HG03039 (cell line): ENCODE results near the gene DSG3.

Experiments used
- ATAC-seq: cut with Tn5 transposase; IDR thresholded peaks from one replicate; pipeline ENCODE4 v1.9.1; 2021; ENCODE audit warnings: mild to moderate bottlenecking, moderate library complexity; ENCODE audit not compliant: unreplicated experiment

The DSG3 gene

DNA sequence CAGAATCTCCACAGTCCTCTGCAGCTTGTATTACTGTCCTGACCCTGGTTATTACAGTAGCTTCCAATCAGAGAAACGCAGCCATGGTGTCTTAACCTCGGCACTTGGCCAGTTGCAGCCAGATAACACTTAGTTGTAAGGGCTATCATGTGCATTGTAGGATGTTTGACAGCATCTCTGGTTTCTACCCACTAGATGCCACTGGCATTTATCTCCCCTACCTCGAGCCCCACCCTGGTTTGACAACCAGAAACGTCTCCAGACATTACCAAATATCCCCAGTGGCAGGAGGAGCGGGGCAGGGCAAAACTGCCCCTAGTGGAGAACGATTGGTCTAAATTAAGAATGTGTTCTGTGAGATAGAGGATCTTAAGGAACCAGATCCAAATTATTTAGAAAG is 63.6 kb downstream of the DSG3 start:
- no peak for ATAC-seq

GRCh38 chr18:31512203-31512764 is 64.7 kb downstream of the DSG3 start:
- ATAC-seq, result no peak

- no peak for ATAC-seq
Observed at GRCh38 chr18:31513189-31513935, 65.8 kb downstream of the DSG3 start.

DNA sequence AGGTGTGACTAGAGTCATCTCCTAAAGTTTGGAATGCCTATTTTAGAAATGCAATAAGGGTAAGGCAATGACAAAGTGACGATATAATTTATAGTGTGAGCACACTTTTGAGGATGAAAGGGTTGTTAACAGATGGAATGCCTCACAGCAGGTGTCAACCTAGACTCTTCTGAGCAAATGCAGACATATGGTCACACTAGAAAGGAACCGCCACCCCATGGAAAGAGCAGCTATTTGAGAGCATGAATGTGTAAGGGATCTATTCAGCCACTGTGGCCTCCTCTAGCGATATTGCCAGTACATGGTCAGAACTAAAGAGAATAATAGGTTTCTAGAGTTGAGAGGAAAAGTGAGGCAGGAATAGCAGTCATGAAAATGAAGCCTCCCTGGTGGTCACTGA is 68.9 kb downstream of the DSG3 start:
- no peak for ATAC-seq

DNA sequence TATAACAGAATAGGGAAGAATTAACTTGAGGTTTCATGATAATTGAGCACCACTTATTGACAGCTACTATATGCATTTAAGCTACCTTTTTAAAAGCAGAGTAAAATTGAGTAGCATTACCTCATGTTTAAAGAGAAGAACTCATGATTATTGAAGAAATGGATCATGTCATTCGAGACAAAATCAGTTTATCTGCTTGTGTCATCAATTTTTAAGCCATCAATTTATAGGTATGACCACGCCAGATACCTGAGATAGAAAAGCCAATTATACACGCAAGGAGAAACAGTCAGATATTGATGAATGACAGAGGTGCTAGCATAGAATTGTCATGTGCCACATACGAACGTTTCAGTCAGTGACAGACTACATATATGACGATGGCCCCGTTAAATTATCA is 78.8 kb downstream of the DSG3 start:
- ATAC-seq, result no peak
